DND-41 (cell line): ENCODE data around the gene INSM1.

ENCODE experiments used
- ATAC-seq: fragments of 200-7000 bp; cut with Tn5 transposase; 3 replicates; pipeline ENCODE4 v1.9.1; 2021; ENCODE audit warnings: low read depth; ENCODE audit not compliant: insufficient read depth
- DNase-seq: peaks from one replicate; pipeline ENCODE4 v3.0.0-alpha.2; 2020
- H2AFZ ChIP-seq: 2 replicates; pipeline ENCODE4 v1.6.0; 2012; ENCODE audit warnings: low read depth, low read length
- H3K27ac ChIP-seq: 2 replicates; pipeline ENCODE4 v1.5.1; 2012; ENCODE audit warnings: low read length, inconsistent platforms
- H3K27me3 ChIP-seq: fragments of 200-600 bp; sonication (generic); 2 replicates; pipeline ENCODE4 v1.6.0; 2012; ENCODE audit warnings: low read length, mild to moderate bottlenecking, inconsistent platforms; ENCODE audit not compliant: insufficient read depth, poor library complexity
- H3K36me3 ChIP-seq: 2 replicates; pipeline ENCODE4 v1.5.1; 2012; ENCODE audit warnings: low read length, inconsistent platforms; ENCODE audit not compliant: insufficient read depth
- H3K4me1 ChIP-seq: 2 replicates; pipeline ENCODE4 v1.5.1; 2012; ENCODE audit warnings: mild to moderate bottlenecking, low read length; ENCODE audit not compliant: insufficient read depth
- H3K4me2 ChIP-seq: 2 replicates; pipeline ENCODE4 v1.6.0; 2012; ENCODE audit warnings: mild to moderate bottlenecking, moderate library complexity, low read length, inconsistent platforms; ENCODE audit not compliant: insufficient read depth
- H3K4me3 ChIP-seq, 2 experiments: fragments of 200-600 bp in 1 of 2; shearing (Covaris generic) in 1 of 2; 2 replicates each; pipeline ENCODE4 v1.5.1; 2012 to 2016; ENCODE audit warnings: inconsistent platforms in 2 of 2, low read length in 2 of 2, mild to moderate bottlenecking in 2 of 2, low read depth in 1 of 2, moderate library complexity in 1 of 2
- H3K79me2 ChIP-seq: 2 replicates; pipeline ENCODE4 v1.6.0; 2012; ENCODE audit warnings: low read length, inconsistent platforms; ENCODE audit not compliant: insufficient read depth
- H3K9ac ChIP-seq: 2 replicates; pipeline ENCODE4 v1.6.0; 2012; ENCODE audit warnings: low read depth, mild to moderate bottlenecking, inconsistent platforms, low read length, moderate library complexity
- H3K9me3 ChIP-seq: 2 replicates; pipeline ENCODE4 v1.5.1; 2012; ENCODE audit warnings: low read length, moderate library complexity, mild to moderate bottlenecking, inconsistent platforms; ENCODE audit not compliant: insufficient read depth, severe bottlenecking
- H4K20me1 ChIP-seq: 2 replicates; pipeline ENCODE4 v1.6.0; 2012; ENCODE audit warnings: low read length; ENCODE audit not compliant: insufficient read depth
- CTCF ChIP-seq: IDR thresholded peaks from 2 replicates; pipeline ENCODE4 v1.5.1; 2012; ENCODE audit warnings: borderline replicate concordance, low read length, moderate library complexity, mild to moderate bottlenecking; ENCODE audit not compliant: poor library complexity, severe bottlenecking; ENCODE audit errors: extremely low read depth
- EZH2 ChIP-seq: IDR thresholded peaks from 3 replicates; pipeline ENCODE4 v1.6.1; 2012; ENCODE audit warnings: borderline replicate concordance, low read depth, mild to moderate bottlenecking, moderate library complexity, low read length, inconsistent platforms; ENCODE audit not compliant: severe bottlenecking

The INSM1 gene

GRCh38 chr20:20367575-20368417 lies at the start of gene INSM1:
INSM1 (plus strand) TSS chr20:20368104; CDS start chr20:20368268, 164 bp downstream.
- Histone ChIP-seq H3K9me3 (peaks cover 3% of the 10 kb centered on the region), H3K4me2 (no peak within 1 kb of the TSS), H4K20me1 (no peaks in the 10 kb centered on the region), H3K4me1 (no peaks in the 10 kb centered on the region), H3K9ac (no peak within 1 kb of the TSS), H3K79me2 (no peaks in the 10 kb centered on the region), H3K36me3 (no peaks in the 10 kb centered on the region), H3K27me3 (peaks cover 10% of the 10 kb centered on the region), H3K4me3 (no peak within 1 kb of the TSS), H2AFZ (no peak within 1 kb of the TSS), H3K27ac (no peak within 1 kb of the TSS)
- TF ChIP-seq EZH2 (no peak), CTCF (no peak)
- ATAC-seq (no peak), DNase-seq (no peak)

- no peak overlapping the region for H3K9ac ChIP-seq
- H3K4me3 ChIP-seq, result no peak overlapping the region
- DNase-seq, result no peak
- TF ChIP-seq CTCF (no peak), EZH2 (no peak)
- H2AFZ ChIP-seq, result no peak overlapping the region
- H3K4me2 ChIP-seq, result no peak overlapping the region
- no peaks in the 10 kb centered on the region for H3K4me1 ChIP-seq
- H3K36me3 ChIP-seq, result no peaks in the 10 kb centered on the region
- no peaks in the 10 kb centered on the region for H3K27me3 ChIP-seq
- H3K27ac ChIP-seq, result no peak overlapping the region
- no peaks in the 10 kb centered on the region for H3K79me2 ChIP-seq
- no peaks in the 10 kb centered on the region for H3K9me3 ChIP-seq
- ATAC-seq, result no peak
- H4K20me1 ChIP-seq, result no peaks in the 10 kb centered on the region
Measured at GRCh38 chr20:20318365-20319161, 49.3 kb upstream of the INSM1 start.

GRCh38 chr20:20321134-20321533 lies 46.8 kb upstream of the INSM1 start:
- no peak overlapping the region for H3K4me2 ChIP-seq

More at GRCh38 chr20:20321134-20321533, 46.8 kb upstream of the INSM1 start:
- no peak for ATAC-seq
- Histone ChIP-seq H4K20me1 (no peaks in the 10 kb centered on the region), H3K27me3 (no peaks in the 10 kb centered on the region), H3K4me1 (no peaks in the 10 kb centered on the region), H3K4me3 (no peak overlapping the region), H3K9ac (no peak overlapping the region), H2AFZ (no peak overlapping the region), H3K9me3 (no peaks in the 10 kb centered on the region), H3K36me3 (no peaks in the 10 kb centered on the region), H3K79me2 (no peaks in the 10 kb centered on the region), H3K27ac (no peak overlapping the region)
- TF ChIP-seq EZH2, result no peak
- no peak for TF ChIP-seq CTCF
- no peak for DNase-seq
